WTC11 (cell line): ENCODE results near the gene COG4. TPM values are rescaled to one million over a fixed set of nuclear protein-coding genes. Genes with fewer than 3 reads are reported as not detected.

Experiments used
- ATAC-seq: fragments of 200-7000 bp; cut with Tn5 transposase; 2 replicates; pipeline ENCODE4 v1.10.0; 2021; ENCODE audit warnings: mild to moderate bottlenecking, moderate library complexity
- CTCF ChIA-PET: fragments of 300-600 bp; sonication (Branson Sonifier 250); formaldehyde crosslinking; loops from one replicate; lab custom pipeline; 2021; ENCODE audit warnings: antibody characterized with exemption; lab: Charles Lee
- POLR2A ChIA-PET: fragments of 350-600 bp; sonication (Branson Sonifier 250); formaldehyde crosslinking; loops from one replicate; lab custom pipeline; 2021; ENCODE audit warnings: antibody characterized with exemption; lab: Charles Lee
- DNase-seq: peaks from one replicate; pipeline ENCODE4 v3.0.0; 2021; ENCODE audit warnings: low spot score
- H3K27ac Mint-ChIP-seq: 2 replicates; pipeline ENCODE4 v1.8.0; 2021; ENCODE audit warnings: mixed read lengths
- H3K27me3 Mint-ChIP-seq: 2 replicates; pipeline ENCODE4 v1.8.0; 2021; ENCODE audit warnings: low read depth, mild to moderate bottlenecking, moderate library complexity, mixed read lengths
- H3K36me3 Mint-ChIP-seq: 2 replicates; pipeline ENCODE4 v1.8.0; 2021; ENCODE audit warnings: mixed read lengths
- H3K4me1 Mint-ChIP-seq: 2 replicates; pipeline ENCODE4 v1.8.0; 2022; ENCODE audit warnings: mixed read lengths
- H3K4me3 Mint-ChIP-seq: 2 replicates; pipeline ENCODE4 v1.8.0; 2021; ENCODE audit warnings: mild to moderate bottlenecking, moderate library complexity, mixed read lengths
- H3K9me3 Mint-ChIP-seq: 2 replicates; pipeline ENCODE4 v1.8.0; 2021; ENCODE audit warnings: mixed read lengths
- CREB1 ChIP-seq: sonication (generic); formaldehyde crosslinking; IDR thresholded peaks from 2 replicates; pipeline ENCODE4 v1.8.0; 2023; ENCODE audit warnings: mild to moderate bottlenecking, missing genetic modification reagents
- FOXK1 ChIP-seq: sonication (generic); formaldehyde crosslinking; IDR thresholded peaks from 2 replicates; pipeline ENCODE4 v1.8.0; 2022; ENCODE audit warnings: mild to moderate bottlenecking, moderate library complexity, missing genetic modification reagents
- HMGA2 ChIP-seq: fragments of 250-450 bp; sonication (Bioruptor Pico); IDR thresholded peaks from 2 replicates; pipeline ENCODE4 v1.4.0; 2021; ENCODE audit warnings: mild to moderate bottlenecking, moderate library complexity
- NFE2L1 ChIP-seq: sonication (generic); formaldehyde crosslinking; IDR thresholded peaks from 2 replicates; pipeline ENCODE4 v1.8.1; 2023; ENCODE audit warnings: missing genetic modification reagents
- NR2C2 ChIP-seq: sonication (generic); formaldehyde crosslinking; IDR thresholded peaks from 2 replicates; pipeline ENCODE4 v1.8.0; 2022; ENCODE audit warnings: mild to moderate bottlenecking, missing genetic modification reagents
- PRRX2 ChIP-seq: fragments of 250-450 bp; sonication (Bioruptor Pico); IDR thresholded peaks from 2 replicates; pipeline ENCODE4 v1.8.0; 2021; ENCODE audit warnings: mild to moderate bottlenecking
- SMAD3 ChIP-seq: sonication (generic); formaldehyde crosslinking; IDR thresholded peaks from 2 replicates; pipeline ENCODE4 v1.8.0; 2022; ENCODE audit warnings: missing genetic modification reagents, mild to moderate bottlenecking, borderline replicate concordance
- SOX15 ChIP-seq: fragments of 250-450 bp; sonication (Bioruptor Pico); IDR thresholded peaks from 2 replicates; pipeline ENCODE4 v1.9.0; 2021; ENCODE audit warnings: mild to moderate bottlenecking
- ZNF219 ChIP-seq: sonication (generic); formaldehyde crosslinking; IDR thresholded peaks from 2 replicates; pipeline ENCODE4 v1.8.0; 2023; ENCODE audit warnings: missing genetic modification reagents, mild to moderate bottlenecking, borderline replicate concordance
- ZNF416 ChIP-seq: fragments of 250-450 bp; sonication (Bioruptor Pico); IDR thresholded peaks from 2 replicates; pipeline ENCODE4 v1.9.0; 2021; ENCODE audit warnings: mild to moderate bottlenecking, inconsistent platforms
- ZNF423 ChIP-seq: fragments of 250-450 bp; sonication (Bioruptor Pico); IDR thresholded peaks from 2 replicates; pipeline ENCODE4 v2.1.2; 2022; ENCODE audit warnings: mild to moderate bottlenecking, moderate library complexity
- total RNA-seq: library from RNA; stranded (reverse); gene quantifications from 3 replicates; pipeline ENCODE4 v1.2.3, GENCODE V29; 2021
- TF ChIP-seq, protein P1 (sequence below): sonication (generic); formaldehyde crosslinking; conservative IDR thresholded peaks from 2 replicates; pipeline ENCODE4 v1.8.1; 2023; ENCODE audit warnings: mild to moderate bottlenecking, low read depth, missing genetic modification reagents, moderate library complexity
- TF ChIP-seq, protein P2 (sequence below): sonication (generic); formaldehyde crosslinking; IDR thresholded peaks from 2 replicates; pipeline ENCODE4 v1.8.1; 2023; ENCODE audit warnings: mild to moderate bottlenecking, moderate library complexity, missing genetic modification reagents
- TF ChIP-seq, protein P3 (sequence below): sonication (generic); formaldehyde crosslinking; IDR thresholded peaks from 2 replicates; pipeline ENCODE4 v1.8.0; 2022; ENCODE audit warnings: mild to moderate bottlenecking, missing genetic modification reagents
- TF ChIP-seq, protein P4 (sequence below): sonication (generic); formaldehyde crosslinking; IDR thresholded peaks from 2 replicates; pipeline ENCODE4 v1.8.1; 2022; ENCODE audit warnings: mild to moderate bottlenecking, moderate library complexity, missing genetic modification reagents
- TF ChIP-seq, protein P5 (sequence below): fragments of 250-450 bp; sonication (Bioruptor Pico); IDR thresholded peaks from 2 replicates; pipeline ENCODE4 v2.1.2; 2022; ENCODE audit warnings: mild to moderate bottlenecking, moderate library complexity
- TF ChIP-seq, protein P6 (sequence below): sonication (generic); formaldehyde crosslinking; IDR thresholded peaks from 2 replicates; pipeline ENCODE4 v1.8.1; 2022; ENCODE audit warnings: mild to moderate bottlenecking, missing genetic modification reagents, moderate library complexity, borderline replicate concordance
- TF ChIP-seq, protein P7 (sequence below): fragments of 200-600 bp; IDR thresholded peaks from 2 replicates; pipeline ENCODE4 v1.8.0; 2022; ENCODE audit warnings: antibody characterized with exemption

Gene COG4
- total RNA-seq, 1 experiment from 2014 or later: 56.6 TPM

DNA sequence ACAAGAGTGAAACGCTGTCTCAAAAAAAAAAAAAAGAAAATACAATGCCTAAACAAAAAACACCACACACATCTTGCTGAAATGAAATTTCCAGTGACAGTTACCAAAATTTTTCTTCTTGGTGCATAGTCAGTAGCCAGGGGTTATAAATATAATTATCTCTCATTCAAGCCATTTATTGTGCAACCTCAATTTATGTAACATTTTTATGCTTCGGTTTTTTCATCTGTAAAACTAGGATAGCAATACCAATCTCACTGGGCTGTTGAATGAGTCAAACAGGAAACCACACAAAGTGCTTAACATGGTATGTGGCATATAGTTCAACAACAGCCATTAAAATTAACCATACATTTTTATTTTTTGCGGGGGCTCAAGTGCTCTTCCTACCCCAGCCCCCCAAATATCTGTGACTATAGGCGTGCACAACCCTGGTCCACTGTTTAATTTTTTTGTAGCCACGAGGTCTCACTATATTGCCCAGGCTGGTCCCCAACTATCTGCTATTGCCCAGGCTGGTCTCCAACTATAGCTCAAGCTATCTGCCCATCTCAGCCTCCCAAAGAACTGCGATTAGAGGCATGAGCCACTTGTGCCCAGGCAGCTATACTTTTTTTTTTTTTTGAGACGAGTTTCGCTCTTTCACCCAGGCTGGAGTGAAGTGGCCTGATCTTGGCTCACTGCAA is 2.6 kb downstream of the COG4 start:
- no peak for DNase-seq
- Mint-ChIP-seq H3K27ac (no peak overlapping the region), H3K4me3 (no peak overlapping the region), H3K27me3 (no peaks in the 10 kb centered on the region), H3K4me1 (peaks cover 15% of the 10 kb centered on the region), H3K9me3 (no peaks in the 10 kb centered on the region), H3K36me3 (peaks cover 24% of the 10 kb centered on the region)
- no peak for ATAC-seq
- TF ChIP-seq, protein P1, sequence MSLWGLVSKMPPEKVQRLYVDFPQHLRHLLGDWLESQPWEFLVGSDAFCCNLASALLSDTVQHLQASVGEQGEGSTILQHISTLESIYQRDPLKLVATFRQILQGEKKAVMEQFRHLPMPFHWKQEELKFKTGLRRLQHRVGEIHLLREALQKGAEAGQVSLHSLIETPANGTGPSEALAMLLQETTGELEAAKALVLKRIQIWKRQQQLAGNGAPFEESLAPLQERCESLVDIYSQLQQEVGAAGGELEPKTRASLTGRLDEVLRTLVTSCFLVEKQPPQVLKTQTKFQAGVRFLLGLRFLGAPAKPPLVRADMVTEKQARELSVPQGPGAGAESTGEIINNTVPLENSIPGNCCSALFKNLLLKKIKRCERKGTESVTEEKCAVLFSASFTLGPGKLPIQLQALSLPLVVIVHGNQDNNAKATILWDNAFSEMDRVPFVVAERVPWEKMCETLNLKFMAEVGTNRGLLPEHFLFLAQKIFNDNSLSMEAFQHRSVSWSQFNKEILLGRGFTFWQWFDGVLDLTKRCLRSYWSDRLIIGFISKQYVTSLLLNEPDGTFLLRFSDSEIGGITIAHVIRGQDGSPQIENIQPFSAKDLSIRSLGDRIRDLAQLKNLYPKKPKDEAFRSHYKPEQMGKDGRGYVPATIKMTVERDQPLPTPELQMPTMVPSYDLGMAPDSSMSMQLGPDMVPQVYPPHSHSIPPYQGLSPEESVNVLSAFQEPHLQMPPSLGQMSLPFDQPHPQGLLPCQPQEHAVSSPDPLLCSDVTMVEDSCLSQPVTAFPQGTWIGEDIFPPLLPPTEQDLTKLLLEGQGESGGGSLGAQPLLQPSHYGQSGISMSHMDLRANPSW (CRISPR knock-in tag): no peak
- TF ChIP-seq, protein P2, sequence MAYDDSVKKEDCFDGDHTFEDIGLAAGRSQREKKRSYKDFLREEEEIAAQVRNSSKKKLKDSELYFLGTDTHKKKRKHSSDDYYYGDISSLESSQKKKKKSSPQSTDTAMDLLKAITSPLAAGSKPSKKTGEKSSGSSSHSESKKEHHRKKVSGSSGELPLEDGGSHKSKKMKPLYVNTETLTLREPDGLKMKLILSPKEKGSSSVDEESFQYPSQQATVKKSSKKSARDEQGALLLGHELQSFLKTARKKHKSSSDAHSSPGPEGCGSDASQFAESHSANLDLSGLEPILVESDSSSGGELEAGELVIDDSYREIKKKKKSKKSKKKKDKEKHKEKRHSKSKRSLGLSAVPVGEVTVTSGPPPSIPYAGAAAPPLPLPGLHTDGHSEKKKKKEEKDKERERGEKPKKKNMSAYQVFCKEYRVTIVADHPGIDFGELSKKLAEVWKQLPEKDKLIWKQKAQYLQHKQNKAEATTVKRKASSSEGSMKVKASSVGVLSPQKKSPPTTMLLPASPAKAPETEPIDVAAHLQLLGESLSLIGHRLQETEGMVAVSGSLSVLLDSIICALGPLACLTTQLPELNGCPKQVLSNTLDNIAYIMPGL (CRISPR knock-in tag): no peak
- TF ChIP-seq, protein P3, sequence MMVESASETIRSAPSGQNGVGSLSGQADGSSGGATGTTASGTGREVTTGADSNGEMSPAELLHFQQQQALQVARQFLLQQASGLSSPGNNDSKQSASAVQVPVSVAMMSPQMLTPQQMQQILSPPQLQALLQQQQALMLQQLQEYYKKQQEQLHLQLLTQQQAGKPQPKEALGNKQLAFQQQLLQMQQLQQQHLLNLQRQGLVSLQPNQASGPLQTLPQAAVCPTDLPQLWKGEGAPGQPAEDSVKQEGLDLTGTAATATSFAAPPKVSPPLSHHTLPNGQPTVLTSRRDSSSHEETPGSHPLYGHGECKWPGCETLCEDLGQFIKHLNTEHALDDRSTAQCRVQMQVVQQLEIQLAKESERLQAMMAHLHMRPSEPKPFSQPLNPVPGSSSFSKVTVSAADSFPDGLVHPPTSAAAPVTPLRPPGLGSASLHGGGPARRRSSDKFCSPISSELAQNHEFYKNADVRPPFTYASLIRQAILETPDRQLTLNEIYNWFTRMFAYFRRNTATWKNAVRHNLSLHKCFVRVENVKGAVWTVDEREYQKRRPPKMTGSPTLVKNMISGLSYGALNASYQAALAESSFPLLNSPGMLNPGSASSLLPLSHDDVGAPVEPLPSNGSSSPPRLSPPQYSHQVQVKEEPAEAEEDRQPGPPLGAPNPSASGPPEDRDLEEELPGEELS (CRISPR knock-in tag): no peak
- TF ChIP-seq PRRX2 (CRISPR knock-in tag): no peak
- TF ChIP-seq, protein P4, sequence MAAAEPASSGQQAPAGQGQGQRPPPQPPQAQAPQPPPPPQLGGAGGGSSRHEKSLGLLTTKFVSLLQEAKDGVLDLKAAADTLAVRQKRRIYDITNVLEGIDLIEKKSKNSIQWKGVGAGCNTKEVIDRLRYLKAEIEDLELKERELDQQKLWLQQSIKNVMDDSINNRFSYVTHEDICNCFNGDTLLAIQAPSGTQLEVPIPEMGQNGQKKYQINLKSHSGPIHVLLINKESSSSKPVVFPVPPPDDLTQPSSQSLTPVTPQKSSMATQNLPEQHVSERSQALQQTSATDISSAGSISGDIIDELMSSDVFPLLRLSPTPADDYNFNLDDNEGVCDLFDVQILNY (CRISPR knock-in tag): no peak
- TF ChIP-seq HMGA2 (CRISPR knock-in tag): no peak
- TF ChIP-seq, protein P5, sequence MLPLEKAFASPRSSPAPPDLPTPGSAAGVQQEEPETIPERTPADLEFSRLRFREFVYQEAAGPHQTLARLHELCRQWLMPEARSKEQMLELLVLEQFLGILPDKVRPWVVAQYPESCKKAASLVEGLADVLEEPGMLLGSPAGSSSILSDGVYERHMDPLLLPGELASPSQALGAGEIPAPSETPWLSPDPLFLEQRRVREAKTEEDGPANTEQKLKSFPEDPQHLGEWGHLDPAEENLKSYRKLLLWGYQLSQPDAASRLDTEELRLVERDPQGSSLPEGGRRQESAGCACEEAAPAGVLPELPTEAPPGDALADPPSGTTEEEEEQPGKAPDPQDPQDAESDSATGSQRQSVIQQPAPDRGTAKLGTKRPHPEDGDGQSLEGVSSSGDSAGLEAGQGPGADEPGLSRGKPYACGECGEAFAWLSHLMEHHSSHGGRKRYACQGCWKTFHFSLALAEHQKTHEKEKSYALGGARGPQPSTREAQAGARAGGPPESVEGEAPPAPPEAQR (CRISPR knock-in tag): no peak
- TF ChIP-seq NFE2L1 (CRISPR knock-in tag): no peak
- TF ChIP-seq FOXK1 (CRISPR knock-in tag): no peak
- TF ChIP-seq SOX15 (CRISPR knock-in tag): no peak
- ChIA-PET POLR2A (no interaction called here), CTCF (no interaction called here)

DNA sequence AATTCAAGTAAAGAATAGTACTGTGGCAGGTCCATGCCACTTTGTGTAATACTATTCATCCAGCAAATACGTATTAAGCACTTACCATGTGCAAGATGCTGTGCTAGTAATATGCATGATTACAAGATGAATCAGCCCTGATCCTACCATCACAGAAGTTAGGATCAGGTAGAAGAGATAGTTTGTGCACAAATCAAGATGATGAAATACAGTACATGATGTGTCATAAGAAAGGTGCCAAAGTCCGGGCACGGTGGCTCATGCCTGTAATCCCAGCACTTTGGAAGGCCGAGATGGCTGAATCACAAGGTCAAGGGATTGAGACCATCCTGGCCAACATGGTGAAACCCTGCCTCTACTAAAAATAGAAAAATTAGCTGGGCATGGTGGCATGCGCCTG is 10.9 kb downstream of the COG4 start:
- ATAC-seq (no peak), DNase-seq (no peak)
- H3K36me3 Mint-ChIP-seq: peaks cover 56% of the 10 kb centered on the region
- CTCF ChIA-PET: no interaction called here
- POLR2A ChIA-PET: no interaction called here
- no peaks in the 10 kb centered on the region for H3K4me1 Mint-ChIP-seq
- no peaks in the 10 kb centered on the region for H3K9me3 Mint-ChIP-seq
- H3K27me3 Mint-ChIP-seq: no peaks in the 10 kb centered on the region
- no peak overlapping the region for H3K27ac Mint-ChIP-seq
- H3K4me3 Mint-ChIP-seq: no peak overlapping the region
- TF ChIP-seq ZNF423 (CRISPR knock-in tag): no peak
- TF ChIP-seq CREB1 (CRISPR knock-in tag): no peak
- no peak for TF ChIP-seq ZNF416 (CRISPR knock-in tag)
- no peak for TF ChIP-seq SMAD3 (CRISPR knock-in tag)
- TF ChIP-seq, protein P2 (CRISPR knock-in tag): no peak
- TF ChIP-seq, protein P6, sequence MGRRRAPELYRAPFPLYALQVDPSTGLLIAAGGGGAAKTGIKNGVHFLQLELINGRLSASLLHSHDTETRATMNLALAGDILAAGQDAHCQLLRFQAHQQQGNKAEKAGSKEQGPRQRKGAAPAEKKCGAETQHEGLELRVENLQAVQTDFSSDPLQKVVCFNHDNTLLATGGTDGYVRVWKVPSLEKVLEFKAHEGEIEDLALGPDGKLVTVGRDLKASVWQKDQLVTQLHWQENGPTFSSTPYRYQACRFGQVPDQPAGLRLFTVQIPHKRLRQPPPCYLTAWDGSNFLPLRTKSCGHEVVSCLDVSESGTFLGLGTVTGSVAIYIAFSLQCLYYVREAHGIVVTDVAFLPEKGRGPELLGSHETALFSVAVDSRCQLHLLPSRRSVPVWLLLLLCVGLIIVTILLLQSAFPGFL (CRISPR knock-in tag): no peak
- TF ChIP-seq NR2C2 (CRISPR knock-in tag): no peak
- TF ChIP-seq ZNF219: no peak
- TF ChIP-seq, protein P5 (CRISPR knock-in tag): no peak
- TF ChIP-seq, protein P7, sequence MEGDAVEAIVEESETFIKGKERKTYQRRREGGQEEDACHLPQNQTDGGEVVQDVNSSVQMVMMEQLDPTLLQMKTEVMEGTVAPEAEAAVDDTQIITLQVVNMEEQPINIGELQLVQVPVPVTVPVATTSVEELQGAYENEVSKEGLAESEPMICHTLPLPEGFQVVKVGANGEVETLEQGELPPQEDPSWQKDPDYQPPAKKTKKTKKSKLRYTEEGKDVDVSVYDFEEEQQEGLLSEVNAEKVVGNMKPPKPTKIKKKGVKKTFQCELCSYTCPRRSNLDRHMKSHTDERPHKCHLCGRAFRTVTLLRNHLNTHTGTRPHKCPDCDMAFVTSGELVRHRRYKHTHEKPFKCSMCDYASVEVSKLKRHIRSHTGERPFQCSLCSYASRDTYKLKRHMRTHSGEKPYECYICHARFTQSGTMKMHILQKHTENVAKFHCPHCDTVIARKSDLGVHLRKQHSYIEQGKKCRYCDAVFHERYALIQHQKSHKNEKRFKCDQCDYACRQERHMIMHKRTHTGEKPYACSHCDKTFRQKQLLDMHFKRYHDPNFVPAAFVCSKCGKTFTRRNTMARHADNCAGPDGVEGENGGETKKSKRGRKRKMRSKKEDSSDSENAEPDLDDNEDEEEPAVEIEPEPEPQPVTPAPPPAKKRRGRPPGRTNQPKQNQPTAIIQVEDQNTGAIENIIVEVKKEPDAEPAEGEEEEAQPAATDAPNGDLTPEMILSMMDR: no peak
